ENCODE data around the gene ATE1.
"Not testable (repeated sequence)": the region's sequence is repeated elsewhere in the genome, so short reads cannot be mapped to it uniquely, and the experiment has no call there.

The ATE1 gene

GRCh38 chr10:121732656-121733445 is 195.0 kb downstream of the ATE1 start:
- DNase-seq = no peak

- DNase-seq = no peak
Observed at GRCh38 chr10:121732172-121732571, 195.7 kb downstream of the ATE1 start.

GRCh38 chr10:121724282-121724681 is 203.5 kb downstream of the ATE1 start:
- DNase-seq = no peak

GRCh38 chr10:121722665-121723064 is 205.2 kb downstream of the ATE1 start:
- peak; percentile 28 for DNase-seq

- no peak for DNase-seq
Observed at GRCh38 chr10:121721257-121721656, 206.6 kb downstream of the ATE1 start.

- DNase-seq = no peak
Observed at GRCh38 chr10:121715969-121716368, 211.9 kb downstream of the ATE1 start.

- no peak for DNase-seq
Observed at GRCh38 chr10:121715076-121715475, 212.8 kb downstream of the ATE1 start.

- no peak for DNase-seq
Observed at GRCh38 chr10:121713486-121713885, 214.3 kb downstream of the ATE1 start.

- no peak for DNase-seq
Observed at GRCh38 chr10:121710971-121711370, 216.9 kb downstream of the ATE1 start.

GRCh38 chr10:121710207-121710606 is 217.6 kb downstream of the ATE1 start:
- no peak for DNase-seq

- DNase-seq = no peak
Observed at GRCh38 chr10:121709675-121710073, 218.2 kb downstream of the ATE1 start.

GRCh38 chr10:121708728-121709674 is 218.8 kb downstream of the ATE1 start:
- no peak for DNase-seq

- peak; percentile 92 for DNase-seq
Observed at GRCh38 chr10:121702351-121703320, 225.2 kb downstream of the ATE1 start.

- no peak for DNase-seq
Observed at GRCh38 chr10:121700416-121700815, 227.4 kb downstream of the ATE1 start.

GRCh38 chr10:121699703-121700102 is 228.1 kb downstream of the ATE1 start:
- DNase-seq = not testable (repeated sequence)

- DNase-seq = no peak
Observed at GRCh38 chr10:121698902-121699301, 228.9 kb downstream of the ATE1 start.

GRCh38 chr10:121698336-121698735 is 229.5 kb downstream of the ATE1 start:
- no peak for DNase-seq

GRCh38 chr10:121696854-121697253 is 231.0 kb downstream of the ATE1 start:
- DNase-seq = no peak

GRCh38 chr10:121695731-121696464 is 231.9 kb downstream of the ATE1 start:
- no peak for DNase-seq

- no peak for DNase-seq
Observed at GRCh38 chr10:121694966-121695643, 232.7 kb downstream of the ATE1 start.
